NK-92 (cell line): ENCODE data around the gene RPA3.

Experiments used
- DNase-seq: peaks from one replicate; lab custom pipeline; 2025; ENCODE audit not compliant: unreplicated experiment; lab: John Stamatoyannopoulos, UW

RPA3 gene

DNA sequence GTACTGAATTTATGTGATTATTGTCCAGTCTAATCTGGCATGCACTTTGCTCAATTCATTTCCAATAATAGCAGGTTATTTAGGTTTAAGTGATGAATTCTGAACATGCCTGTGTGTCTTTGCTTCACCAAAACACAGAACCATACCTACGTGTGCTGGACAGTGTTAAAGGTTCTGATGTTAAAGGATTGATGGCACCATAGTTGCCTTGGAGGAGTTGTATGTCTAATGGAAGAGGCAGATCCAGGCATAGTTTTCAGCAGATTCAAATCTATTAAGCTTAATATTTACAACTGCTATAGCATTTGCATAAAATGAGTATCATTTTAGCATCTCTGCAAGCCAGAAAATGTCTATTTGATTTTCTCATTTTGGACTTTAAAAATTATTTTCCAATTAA lies 105.9 kb downstream of the RPA3 start:
- no peak for DNase-seq

DNA sequence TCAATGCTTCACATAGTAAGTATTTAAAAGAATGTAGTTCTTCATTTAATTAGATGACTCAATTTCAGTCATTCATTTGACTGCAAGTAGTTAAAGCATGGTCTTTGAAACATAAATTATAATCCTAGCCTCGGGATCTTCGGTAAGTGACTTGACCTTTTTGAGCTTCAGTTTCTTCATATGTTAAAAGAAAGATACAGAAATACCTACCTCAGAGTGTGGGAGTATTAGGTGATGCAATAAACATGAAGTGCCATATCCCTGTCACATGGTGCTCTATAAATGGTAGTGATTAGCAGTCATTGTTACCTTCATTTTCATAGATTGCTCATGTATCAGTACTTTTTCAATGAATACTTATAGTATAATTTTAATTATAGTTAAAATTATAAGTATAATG lies 109.1 kb downstream of the RPA3 start:
- DNase-seq: no peak

DNA sequence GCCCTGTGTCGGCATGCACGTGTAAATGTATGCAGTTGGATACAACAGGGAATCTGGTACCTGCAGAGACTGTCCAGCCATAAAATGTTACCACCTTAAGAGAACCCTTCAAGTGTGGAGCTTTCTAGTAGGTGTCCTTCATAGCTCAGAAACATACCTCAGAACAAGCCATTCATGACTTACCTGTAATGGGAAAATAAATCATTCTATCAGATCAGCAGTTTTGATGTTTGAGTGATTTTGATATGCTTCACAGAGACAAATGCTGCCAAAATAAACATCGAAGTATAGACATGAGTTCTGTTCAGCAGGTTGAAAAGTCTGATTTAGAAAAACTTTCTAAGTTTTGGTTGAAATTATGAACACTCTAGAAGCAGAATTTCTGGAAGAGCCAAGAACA lies 111.4 kb downstream of the RPA3 start:
- DNase-seq: no peak

DNA sequence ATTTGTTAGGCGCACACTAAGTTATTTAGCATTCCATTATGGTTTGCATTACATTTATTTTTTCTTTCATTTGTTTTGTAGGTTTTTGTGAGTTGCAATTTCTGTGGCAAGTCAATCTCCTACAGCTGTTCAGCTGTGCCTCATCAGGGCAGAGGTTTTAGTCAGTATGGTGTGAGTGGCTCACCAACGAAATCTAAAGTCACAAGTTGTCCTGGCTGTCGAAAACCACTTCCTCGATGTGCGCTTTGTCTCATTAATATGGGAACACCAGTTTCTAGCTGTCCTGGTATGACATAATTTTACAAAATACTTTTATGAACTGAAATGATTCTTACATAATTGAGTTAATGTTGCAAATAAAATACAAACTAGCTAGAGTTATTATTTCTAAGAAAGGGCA lies 122.2 kb downstream of the RPA3 start:
- DNase-seq: no peak

DNA sequence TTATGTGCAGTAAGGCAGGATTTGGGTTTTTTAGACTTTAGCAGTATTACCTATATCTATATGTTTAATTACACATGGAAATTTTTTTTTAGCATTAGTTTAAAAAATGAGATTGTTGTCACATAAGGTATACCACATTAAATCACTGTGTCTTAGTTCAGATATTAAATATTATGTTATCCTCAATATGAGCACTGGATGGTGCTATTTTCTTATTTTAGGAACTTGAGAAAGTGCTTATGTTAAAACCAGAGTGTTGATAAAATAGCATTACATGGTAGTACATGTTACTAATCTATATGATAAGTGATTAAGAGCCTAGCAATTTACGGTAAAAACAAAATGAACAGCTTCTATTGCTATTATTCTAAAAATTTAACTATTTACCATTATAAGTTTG lies 123.0 kb downstream of the RPA3 start:
- no peak for DNase-seq
